Measurements from ENCODE around the gene TPSB2. TPM values are rescaled to one million over a fixed set of nuclear protein-coding genes. Genes with fewer than 3 reads are reported as not detected.
"Not testable (repeated sequence)": the region's sequence is repeated elsewhere in the genome, so short reads cannot be mapped to it uniquely, and the experiment has no call there.

The TPSB2 gene
- not detected in 2 replicates for total RNA-seq

DNA sequence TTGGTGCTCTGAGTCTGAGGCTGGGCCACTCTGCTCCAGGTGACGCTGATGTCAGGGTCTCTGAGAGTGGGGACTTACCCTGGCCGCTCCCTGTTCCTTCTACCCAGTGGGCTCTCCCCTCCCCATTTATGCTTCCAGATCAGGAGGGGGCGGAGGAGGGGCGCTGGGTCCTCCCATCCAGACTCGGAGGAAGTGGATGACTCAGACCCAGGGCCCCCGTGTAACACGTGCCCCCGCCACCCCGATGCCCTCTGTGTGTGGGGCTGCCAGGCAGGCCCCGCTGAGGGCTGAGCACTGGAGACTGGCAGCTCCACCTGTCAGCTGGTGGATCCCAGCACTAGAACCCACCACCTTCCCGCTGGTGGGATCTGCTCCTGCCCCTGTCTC, at the start of gene TPSB2:
Gene TPSB2 (minus strand): TSS at position 101 of the 387 bp plus-strand sequence. CDS start 233 bp downstream, outside the sequence.
- H3K36me3 ChIP-seq (ENCODE audit: control insufficient read depth, insufficient read depth, low read length); H3K27me3 ChIP-seq (ENCODE audit: control insufficient read depth, insufficient read depth, low read length); DNase-seq (ENCODE audit: low read depth); H3K4me3 ChIP-seq (ENCODE audit: low read depth, low read length): not testable (repeated sequence)

DNA sequence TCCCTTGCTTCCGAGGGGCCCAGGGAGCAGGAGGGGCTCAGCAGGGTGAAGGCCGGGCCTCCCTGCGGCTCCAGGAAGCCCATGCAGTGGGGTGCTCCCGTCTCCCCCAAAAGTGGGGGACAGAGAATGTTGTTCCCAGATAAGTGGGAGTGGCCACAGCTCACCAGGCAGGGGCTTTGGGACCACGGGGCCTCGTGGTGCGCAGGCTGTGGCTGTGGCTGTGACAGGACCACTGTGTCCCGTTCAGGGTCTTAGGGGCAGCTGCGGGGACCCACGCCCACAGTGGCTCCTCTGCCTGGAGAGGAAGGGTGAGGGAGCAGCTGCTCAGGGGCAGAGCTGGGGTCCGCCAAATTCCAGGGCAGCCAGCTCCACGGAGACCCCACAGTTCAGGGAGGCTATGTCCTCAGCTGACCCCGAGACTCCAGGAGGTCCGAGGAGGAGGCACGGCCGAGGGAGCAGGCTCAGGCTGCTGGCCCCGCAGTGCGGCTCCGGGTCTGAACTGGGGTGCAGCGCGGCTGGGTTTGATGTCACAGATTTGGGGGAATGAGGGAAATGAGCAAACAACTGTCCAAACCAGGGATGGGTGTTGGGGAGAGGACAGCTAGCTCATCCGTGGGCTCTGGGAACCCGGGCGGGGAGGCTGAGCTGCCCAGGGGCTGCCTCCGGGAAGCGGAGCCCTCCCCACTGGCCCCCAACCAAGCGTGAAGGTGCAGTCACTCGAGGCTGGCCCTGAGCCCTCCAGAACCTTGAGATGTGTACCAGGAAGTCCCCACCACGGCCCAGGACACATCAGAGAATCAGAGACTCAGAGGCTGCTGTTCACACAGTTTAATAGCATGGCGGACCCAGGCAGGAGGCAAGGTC, 49.3 kb upstream of the TPSB2 start:
- TF ChIP-seq, protein P1, sequence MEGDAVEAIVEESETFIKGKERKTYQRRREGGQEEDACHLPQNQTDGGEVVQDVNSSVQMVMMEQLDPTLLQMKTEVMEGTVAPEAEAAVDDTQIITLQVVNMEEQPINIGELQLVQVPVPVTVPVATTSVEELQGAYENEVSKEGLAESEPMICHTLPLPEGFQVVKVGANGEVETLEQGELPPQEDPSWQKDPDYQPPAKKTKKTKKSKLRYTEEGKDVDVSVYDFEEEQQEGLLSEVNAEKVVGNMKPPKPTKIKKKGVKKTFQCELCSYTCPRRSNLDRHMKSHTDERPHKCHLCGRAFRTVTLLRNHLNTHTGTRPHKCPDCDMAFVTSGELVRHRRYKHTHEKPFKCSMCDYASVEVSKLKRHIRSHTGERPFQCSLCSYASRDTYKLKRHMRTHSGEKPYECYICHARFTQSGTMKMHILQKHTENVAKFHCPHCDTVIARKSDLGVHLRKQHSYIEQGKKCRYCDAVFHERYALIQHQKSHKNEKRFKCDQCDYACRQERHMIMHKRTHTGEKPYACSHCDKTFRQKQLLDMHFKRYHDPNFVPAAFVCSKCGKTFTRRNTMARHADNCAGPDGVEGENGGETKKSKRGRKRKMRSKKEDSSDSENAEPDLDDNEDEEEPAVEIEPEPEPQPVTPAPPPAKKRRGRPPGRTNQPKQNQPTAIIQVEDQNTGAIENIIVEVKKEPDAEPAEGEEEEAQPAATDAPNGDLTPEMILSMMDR (IDR thresholded peaks at IDR 0.05; ENCODE audit: insufficient read depth, low read length, poor library complexity, severe bottlenecking): no peak
- peaks cover 47% of the 10 kb centered on the region for H3K27me3 ChIP-seq (ENCODE audit: control insufficient read depth, insufficient read depth, low read length)
- no peak overlapping the region for H3K4me3 ChIP-seq (ENCODE audit: low read depth, low read length)
- no peak for DNase-seq (ENCODE audit: low read depth)
- no peaks in the 10 kb centered on the region for H3K36me3 ChIP-seq (ENCODE audit: control insufficient read depth, insufficient read depth, low read length)

DNA sequence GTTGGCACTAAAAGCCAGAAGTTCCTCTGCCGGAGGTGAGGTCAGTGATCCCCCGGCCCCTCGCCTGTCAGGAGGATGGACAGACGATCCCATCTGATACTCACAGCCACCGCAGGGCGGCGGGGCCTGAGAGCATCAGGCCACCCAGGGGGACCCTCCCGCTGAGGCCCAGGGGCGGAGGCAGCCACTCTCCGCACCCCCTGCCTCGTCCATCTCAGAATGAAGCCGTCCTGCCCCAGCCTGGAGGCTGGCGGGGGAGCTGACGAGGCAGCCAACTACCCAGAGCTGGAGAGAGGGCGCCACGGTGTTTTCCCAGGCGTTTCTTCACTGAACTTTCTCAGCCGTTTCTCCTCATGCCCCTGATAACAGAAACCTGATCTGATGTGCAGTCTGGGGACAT, 48.5 kb upstream of the TPSB2 start:
- peaks cover 41% of the 10 kb centered on the region for H3K27me3 ChIP-seq (ENCODE audit: control insufficient read depth, insufficient read depth, low read length)
- DNase-seq (ENCODE audit: low read depth): no peak
- TF ChIP-seq, protein P1 (IDR thresholded peaks at IDR 0.05; ENCODE audit: insufficient read depth, low read length, poor library complexity, severe bottlenecking): no peak

DNA sequence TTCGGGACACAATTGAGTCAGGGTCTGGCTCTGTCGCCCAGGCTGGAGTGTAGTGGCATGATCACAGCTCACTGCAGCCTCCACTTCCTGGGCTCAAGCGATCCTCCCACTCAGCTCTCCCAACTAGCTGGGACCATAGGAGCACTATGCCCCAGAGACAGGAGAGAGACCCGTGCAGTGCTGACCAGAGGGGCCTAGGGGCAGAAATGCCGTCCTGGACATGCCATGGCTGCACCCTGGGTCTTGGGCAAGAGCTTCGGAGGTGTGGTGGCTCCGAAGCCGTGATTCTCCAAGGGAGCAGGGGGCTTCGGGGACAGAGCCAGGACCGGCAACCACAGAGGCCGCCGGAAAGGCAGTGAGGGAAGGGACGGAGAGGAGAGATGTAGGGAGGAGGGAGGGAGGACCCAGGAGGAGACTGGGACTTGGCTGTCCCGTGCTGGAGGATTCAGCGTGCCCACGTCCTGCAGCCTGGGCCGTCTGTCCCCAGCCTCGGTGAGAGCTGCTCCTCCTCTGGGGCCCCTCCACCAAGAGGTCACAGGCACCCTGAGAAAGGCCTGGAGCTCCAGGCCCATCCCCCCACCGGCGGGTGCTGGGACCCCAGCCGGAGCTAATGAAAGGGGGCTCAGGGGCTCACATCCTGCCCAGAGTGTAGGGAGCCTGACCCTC, 47.8 kb upstream of the TPSB2 start:
- TF ChIP-seq, protein P1 (IDR thresholded peaks at IDR 0.05; ENCODE audit: insufficient read depth, low read length, poor library complexity, severe bottlenecking): no peak

More for the DNA sequence above, 48.5 kb upstream of the TPSB2 start:
- no peak overlapping the region for H3K4me3 ChIP-seq (ENCODE audit: low read depth, low read length)
- H3K36me3 ChIP-seq (ENCODE audit: control insufficient read depth, insufficient read depth, low read length): no peaks in the 10 kb centered on the region

DNA sequence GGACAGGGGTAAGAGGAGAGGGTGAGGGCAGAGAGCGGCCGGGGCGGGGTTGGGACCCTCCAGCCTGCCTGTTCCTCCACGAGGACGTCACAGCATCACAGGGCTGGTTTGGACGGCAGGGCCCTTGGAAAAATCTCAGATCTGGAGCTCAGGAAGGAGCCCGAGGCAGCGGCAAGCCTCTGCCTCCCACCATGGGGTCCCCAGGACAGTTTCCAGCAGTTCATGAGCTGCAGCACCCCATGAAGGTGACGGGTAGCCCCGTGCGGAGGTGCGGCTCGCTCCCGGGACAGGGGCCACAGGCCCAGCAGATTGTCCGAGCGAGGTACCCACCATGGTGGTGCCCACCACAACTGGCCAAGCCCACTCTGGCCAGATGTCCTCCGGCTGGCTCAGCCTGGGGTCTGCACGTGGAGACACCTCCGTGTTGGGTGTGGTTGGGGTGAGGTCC, 47.2 kb upstream of the TPSB2 start:
- no peaks in the 10 kb centered on the region for H3K36me3 ChIP-seq (ENCODE audit: control insufficient read depth, insufficient read depth, low read length)
- no peak overlapping the region for H3K4me3 ChIP-seq (ENCODE audit: low read depth, low read length)
- no peak for DNase-seq (ENCODE audit: low read depth)
- TF ChIP-seq, protein P1 (IDR thresholded peaks at IDR 0.05; ENCODE audit: insufficient read depth, low read length, poor library complexity, severe bottlenecking): no peak
- peaks cover 41% of the 10 kb centered on the region for H3K27me3 ChIP-seq (ENCODE audit: control insufficient read depth, insufficient read depth, low read length)

More for the DNA sequence above, 47.8 kb upstream of the TPSB2 start:
- DNase-seq (ENCODE audit: low read depth): no peak
- H3K36me3 ChIP-seq (ENCODE audit: control insufficient read depth, insufficient read depth, low read length): no peaks in the 10 kb centered on the region
- H3K27me3 ChIP-seq (ENCODE audit: control insufficient read depth, insufficient read depth, low read length): peaks cover 40% of the 10 kb centered on the region
- H3K4me3 ChIP-seq (ENCODE audit: low read depth, low read length): no peak overlapping the region

DNA sequence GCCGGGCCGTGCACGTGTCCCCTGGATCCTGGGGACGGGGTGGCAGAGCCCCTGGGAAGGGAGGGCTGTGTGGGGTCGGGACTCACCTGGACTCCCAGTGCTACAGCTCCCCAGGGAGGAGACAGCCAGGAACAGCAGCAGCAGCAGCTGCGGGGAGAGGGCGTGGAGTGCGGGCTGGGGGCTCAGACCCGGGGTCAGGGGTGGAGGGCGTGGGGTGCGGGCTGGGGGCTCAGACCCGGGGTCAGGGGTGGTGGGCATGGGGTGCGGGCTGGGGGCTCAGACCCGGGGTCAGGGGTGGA, 46.5 kb upstream of the TPSB2 start:
- DNase-seq (ENCODE audit: low read depth): no peak
- no peak overlapping the region for H3K4me3 ChIP-seq (ENCODE audit: low read depth, low read length)
- no peaks in the 10 kb centered on the region for H3K36me3 ChIP-seq (ENCODE audit: control insufficient read depth, insufficient read depth, low read length)
- peaks cover 42% of the 10 kb centered on the region for H3K27me3 ChIP-seq (ENCODE audit: control insufficient read depth, insufficient read depth, low read length)
- TF ChIP-seq, protein P1 (IDR thresholded peaks at IDR 0.05; ENCODE audit: insufficient read depth, low read length, poor library complexity, severe bottlenecking): no peak
